ENCODE data around the gene MOV10. TPM values are rescaled to one million over a fixed set of nuclear protein-coding genes. Genes with fewer than 3 reads are reported as not detected.

The MOV10 gene
- total RNA-seq, 4 donors from 2014 or later = 30.6 to 69.9 (median 43.8) TPM

- 16% methylated on average over 7 of the region's 7 CpGs for WGBS, 2 donors
- peak in 1 of 2 donors; percentile 58 for DNase-seq (ENCODE audit: low spot score in 2 of 2)
- TF ChIP-seq EP300 (IDR thresholded peaks at IDR 0.05) (peak in 1 of 2 donors; percentile 12), POLR2A (IDR thresholded peaks at IDR 0.05) (no peak)
- Histone ChIP-seq H3K27me3 (no peaks in the 10 kb centered on the region), H3K4me1 (peaks cover 0 to 73% (median 57%) of the 10 kb centered on the region in 4 donors), H3K4me3 (peak overlapping the region; percentile 69 to 98 (median 97)), H3K27ac (peak overlapping the region; percentile 95 to 100 (median 98)), H3K36me3 (peaks cover 0 to 13% (median 3%) of the 10 kb centered on the region in 3 donors), H3K9me3 (no peaks in the 10 kb centered on the region)
Observed at GRCh38 chr1:112704391-112704933, 30.0 kb downstream of the MOV10 start.

DNA sequence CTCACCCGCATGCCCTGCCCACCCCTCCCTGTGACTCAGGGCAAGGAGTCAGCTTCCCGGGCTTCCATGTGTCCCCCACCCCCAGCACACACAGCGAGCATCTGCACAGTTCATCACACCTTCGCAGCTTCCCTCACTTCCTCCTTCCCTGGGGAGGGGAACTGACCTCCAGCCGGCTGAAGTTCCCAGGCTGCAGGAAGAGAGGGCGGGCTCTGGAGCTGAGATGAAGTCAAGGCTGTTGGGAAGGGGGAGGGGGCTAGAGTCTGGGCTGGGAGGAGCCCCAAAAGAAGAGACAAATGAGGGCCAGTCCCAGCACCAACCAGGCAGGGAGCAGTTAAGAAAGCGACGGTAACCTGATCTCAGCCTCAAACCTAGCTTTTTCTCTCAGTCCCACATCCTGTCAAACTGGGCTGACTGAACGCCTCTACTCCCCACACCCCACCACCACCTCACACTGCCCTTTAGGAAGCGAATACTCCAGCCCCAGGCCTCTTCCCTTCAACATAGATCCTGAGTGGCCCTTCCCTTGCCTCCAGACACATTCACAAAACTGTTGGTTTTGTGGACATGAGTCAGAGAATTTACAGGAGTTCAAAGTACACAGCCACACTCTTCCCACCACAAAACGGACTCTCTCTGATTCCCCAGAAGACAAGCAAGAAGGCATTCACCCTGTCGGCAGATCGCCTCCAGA is 30.6 kb downstream of the MOV10 start:
- peak overlapping the region; percentile 95 to 100 (median 98) for H3K27ac ChIP-seq
- H3K9me3 ChIP-seq = no peaks in the 10 kb centered on the region
- DNase-seq (ENCODE audit: low spot score in 2 of 2) = peak; percentile 85 to 91
- H3K4me1 ChIP-seq = peaks cover 0 to 67% (median 51%) of the 10 kb centered on the region in 4 donors
- TF ChIP-seq POLR2A (IDR thresholded peaks at IDR 0.05) (peak; percentile 18 to 72), EP300 (IDR thresholded peaks at IDR 0.05) (peak in 1 of 2 donors; percentile 79)
- TF ChIP-seq, protein P1, sequence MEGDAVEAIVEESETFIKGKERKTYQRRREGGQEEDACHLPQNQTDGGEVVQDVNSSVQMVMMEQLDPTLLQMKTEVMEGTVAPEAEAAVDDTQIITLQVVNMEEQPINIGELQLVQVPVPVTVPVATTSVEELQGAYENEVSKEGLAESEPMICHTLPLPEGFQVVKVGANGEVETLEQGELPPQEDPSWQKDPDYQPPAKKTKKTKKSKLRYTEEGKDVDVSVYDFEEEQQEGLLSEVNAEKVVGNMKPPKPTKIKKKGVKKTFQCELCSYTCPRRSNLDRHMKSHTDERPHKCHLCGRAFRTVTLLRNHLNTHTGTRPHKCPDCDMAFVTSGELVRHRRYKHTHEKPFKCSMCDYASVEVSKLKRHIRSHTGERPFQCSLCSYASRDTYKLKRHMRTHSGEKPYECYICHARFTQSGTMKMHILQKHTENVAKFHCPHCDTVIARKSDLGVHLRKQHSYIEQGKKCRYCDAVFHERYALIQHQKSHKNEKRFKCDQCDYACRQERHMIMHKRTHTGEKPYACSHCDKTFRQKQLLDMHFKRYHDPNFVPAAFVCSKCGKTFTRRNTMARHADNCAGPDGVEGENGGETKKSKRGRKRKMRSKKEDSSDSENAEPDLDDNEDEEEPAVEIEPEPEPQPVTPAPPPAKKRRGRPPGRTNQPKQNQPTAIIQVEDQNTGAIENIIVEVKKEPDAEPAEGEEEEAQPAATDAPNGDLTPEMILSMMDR (IDR thresholded peaks at IDR 0.05) = peak in 3 of 5 experiments; percentile 8 to 30 (median 9)
- H3K4me3 ChIP-seq = peak overlapping the region; percentile 69 to 98 (median 97)
- 0 to 3% methylated on average over 13 of the region's 13 CpGs for WGBS, 2 donors
- no peaks in the 10 kb centered on the region for H3K27me3 ChIP-seq
- peaks cover 0 to 10% (median 3%) of the 10 kb centered on the region in 3 donors for H3K36me3 ChIP-seq

DNA sequence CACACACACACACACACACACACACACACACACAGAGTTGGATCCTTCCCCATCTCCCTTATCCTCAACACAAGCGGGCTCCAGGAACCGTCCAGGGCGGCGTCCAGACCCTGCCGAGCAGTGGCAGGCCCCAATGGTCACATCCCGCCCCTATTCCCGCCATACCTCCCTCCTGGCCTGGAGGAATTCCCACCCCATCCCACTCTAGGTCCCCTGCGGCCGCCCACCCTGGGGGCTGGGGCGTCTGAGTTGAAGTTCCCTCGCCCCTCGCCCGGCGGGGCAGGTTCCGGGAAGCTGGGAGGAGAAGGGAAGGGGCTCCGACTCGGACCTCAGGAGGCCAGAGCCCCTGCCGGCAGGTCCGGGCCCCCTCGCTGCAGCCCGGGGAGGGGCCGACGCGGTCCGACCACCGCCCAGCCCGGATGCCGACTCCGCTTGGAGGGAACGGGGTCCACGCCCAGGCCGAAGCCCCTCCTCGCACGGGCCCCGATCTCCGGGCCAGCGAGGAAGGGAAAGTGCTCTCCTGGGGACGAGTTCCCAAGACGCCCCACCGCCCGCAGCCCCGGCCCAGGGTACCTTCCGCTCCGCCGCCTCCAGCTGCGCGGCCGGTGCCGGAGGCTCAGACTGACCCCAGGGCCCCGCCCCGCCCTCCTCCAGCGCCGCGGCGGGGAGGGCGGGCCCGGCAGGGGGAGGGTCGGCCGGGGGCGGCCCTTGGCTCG is 32.2 kb downstream of the MOV10 start, which contains the start of gene RHOC:
Gene RHOC (minus strand): TSS at position 623 of the 716 bp plus-strand sequence. CDS start 3,328 bp downstream, outside the sequence.
- H3K36me3 ChIP-seq = peaks cover 0 to 10% (median 3%) of the 10 kb centered on the region in 3 donors
- WGBS, 2 donors = 1% methylated on average over 15 to 53 of the region's 61 CpGs
- peaks cover 0 to 51% (median 35%) of the 10 kb centered on the region in 4 donors for H3K4me1 ChIP-seq
- peak in 1 of 2 donors; percentile 41 for DNase-seq (ENCODE audit: low spot score in 2 of 2)
- H3K9me3 ChIP-seq = no peaks in the 10 kb centered on the region
- no peaks in the 10 kb centered on the region for H3K27me3 ChIP-seq
- H3K4me3 ChIP-seq = peak within 1 kb of the TSS; percentile 69 to 98 (median 97)
- peak within 1 kb of the TSS; percentile 95 to 100 (median 98) for H3K27ac ChIP-seq
- TF ChIP-seq, protein P1 (IDR thresholded peaks at IDR 0.05) = no peak
- peak; percentile 73 to 90 for TF ChIP-seq POLR2A (IDR thresholded peaks at IDR 0.05)
- TF ChIP-seq EP300 (IDR thresholded peaks at IDR 0.05) = peak in 1 of 2 donors; percentile 91

- WGBS, 2 donors = 10% methylated on average over 23 to 24 of the region's 42 CpGs
- TF ChIP-seq POLR2A (IDR thresholded peaks at IDR 0.05) = no peak
- TF ChIP-seq, protein P1 (IDR thresholded peaks at IDR 0.05) = peak; percentile 93 to 97 (median 95)
- TF ChIP-seq EP300 (IDR thresholded peaks at IDR 0.05) = peak; percentile 27 to 43
- no peaks in the 10 kb centered on the region for H3K9me3 ChIP-seq
- peaks cover 0 to 44% (median 27%) of the 10 kb centered on the region in 4 donors for H3K4me1 ChIP-seq
- H3K27me3 ChIP-seq = no peaks in the 10 kb centered on the region
- peak; percentile 80 to 82 for DNase-seq (ENCODE audit: low spot score in 2 of 2)
- H3K4me3 ChIP-seq = peak overlapping the region; percentile 69 to 98 (median 97)
- H3K36me3 ChIP-seq = peaks cover 0 to 5% (median 0%) of the 10 kb centered on the region in 3 donors
- H3K27ac ChIP-seq = peak overlapping the region; percentile 95 to 100 (median 98)
Observed at GRCh38 chr1:112707221-112708001, 33.0 kb downstream of the MOV10 start.
